Neuron (in vitro differentiated cells): ENCODE data around the gene LIMS2.

ENCODE experiments used
- H2AFZ ChIP-seq: one replicate; pipeline ENCODE4 v1.6.1; 2013; ENCODE audit warnings: low read depth, mild to moderate bottlenecking, inconsistent platforms, low read length, moderate library complexity
- H3K27me3 ChIP-seq: one replicate; pipeline ENCODE4 v1.6.1; 2013; ENCODE audit warnings: low read length; ENCODE audit not compliant: insufficient read depth
- H3K36me3 ChIP-seq: one replicate; pipeline ENCODE4 v1.6.1; 2013; ENCODE audit warnings: low read length; ENCODE audit not compliant: insufficient read depth
- H3K4me1 ChIP-seq: one replicate; pipeline ENCODE4 v1.6.1; 2013; ENCODE audit warnings: low read length; ENCODE audit not compliant: insufficient read depth
- H3K4me3 ChIP-seq: 2 replicates; pipeline ENCODE4 v1.5.1; 2013; ENCODE audit warnings: mild to moderate bottlenecking, low read length, moderate library complexity
- H3K9me3 ChIP-seq: one replicate; pipeline ENCODE4 v1.6.1; 2013; ENCODE audit warnings: low read length

LIMS2 gene

DNA sequence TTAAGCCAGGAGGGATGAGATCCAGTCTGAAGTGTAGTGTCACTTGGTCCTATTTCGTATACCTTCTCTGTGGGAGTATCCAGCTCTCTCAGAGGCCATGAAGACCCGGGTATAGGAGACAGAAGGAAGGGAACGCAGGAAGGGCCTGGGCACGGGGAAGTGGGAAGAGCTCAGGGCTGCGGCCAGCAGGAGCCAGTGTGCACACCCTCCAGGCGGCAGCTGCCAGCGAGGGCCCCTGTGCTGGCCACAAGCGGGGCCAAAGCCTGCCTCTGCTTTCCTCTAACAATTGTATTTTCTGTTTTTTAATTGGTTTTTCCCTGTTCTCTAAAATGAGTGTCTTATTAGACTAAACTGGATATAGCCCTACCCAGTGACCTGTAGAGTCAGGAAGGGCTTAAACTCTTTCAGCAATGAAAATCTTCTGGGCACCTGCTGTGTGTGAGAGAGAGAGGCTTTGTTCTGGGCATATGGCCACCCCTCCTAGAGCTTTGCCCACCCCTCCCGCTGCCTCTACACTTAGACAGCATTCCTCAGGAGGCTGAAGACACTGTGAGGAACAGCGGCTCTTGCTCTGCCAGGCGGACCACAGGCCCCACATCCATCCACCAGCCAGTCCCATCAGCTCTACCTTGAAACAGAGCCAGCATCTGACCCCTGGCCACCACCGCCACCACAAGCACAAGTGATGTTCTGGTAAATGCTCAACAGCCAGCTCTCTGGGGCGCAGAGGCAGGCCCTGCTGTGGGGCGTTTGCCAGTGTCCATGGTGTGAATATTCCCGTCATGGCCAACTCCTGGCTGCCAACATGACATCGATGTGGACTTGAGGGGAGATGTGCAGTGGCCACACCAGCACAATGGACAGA lies 19.9 kb downstream of the LIMS2 start:
- no peaks in the 10 kb centered on the region for H3K9me3 ChIP-seq
- H3K4me3 ChIP-seq: no peak overlapping the region
- H2AFZ ChIP-seq: no peak overlapping the region
- H3K4me1 ChIP-seq: peaks cover 8% of the 10 kb centered on the region
- no peaks in the 10 kb centered on the region for H3K36me3 ChIP-seq
- H3K27me3 ChIP-seq: no peaks in the 10 kb centered on the region

DNA sequence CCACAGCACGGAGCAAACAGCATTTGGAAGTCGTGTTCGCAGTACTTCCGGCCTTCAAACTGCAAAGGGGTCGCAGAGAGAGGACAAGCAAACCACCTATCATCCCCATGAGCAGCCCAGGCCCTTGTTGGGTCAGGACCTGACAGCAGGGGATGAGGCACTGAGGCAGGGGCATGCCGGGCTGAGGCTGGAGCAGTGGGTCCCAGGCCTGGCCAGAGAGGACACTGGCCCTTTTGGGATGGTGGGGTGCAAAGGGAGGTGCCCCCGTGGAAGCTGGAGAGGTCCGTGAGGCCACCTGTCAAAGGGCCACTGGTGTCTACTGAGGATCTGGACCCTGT lies 20.5 kb downstream of the LIMS2 start:
- Histone ChIP-seq H3K27me3 (no peaks in the 10 kb centered on the region), H3K4me1 (peaks cover 8% of the 10 kb centered on the region), H3K4me3 (no peak overlapping the region), H3K9me3 (no peaks in the 10 kb centered on the region), H2AFZ (no peak overlapping the region), H3K36me3 (no peaks in the 10 kb centered on the region)

DNA sequence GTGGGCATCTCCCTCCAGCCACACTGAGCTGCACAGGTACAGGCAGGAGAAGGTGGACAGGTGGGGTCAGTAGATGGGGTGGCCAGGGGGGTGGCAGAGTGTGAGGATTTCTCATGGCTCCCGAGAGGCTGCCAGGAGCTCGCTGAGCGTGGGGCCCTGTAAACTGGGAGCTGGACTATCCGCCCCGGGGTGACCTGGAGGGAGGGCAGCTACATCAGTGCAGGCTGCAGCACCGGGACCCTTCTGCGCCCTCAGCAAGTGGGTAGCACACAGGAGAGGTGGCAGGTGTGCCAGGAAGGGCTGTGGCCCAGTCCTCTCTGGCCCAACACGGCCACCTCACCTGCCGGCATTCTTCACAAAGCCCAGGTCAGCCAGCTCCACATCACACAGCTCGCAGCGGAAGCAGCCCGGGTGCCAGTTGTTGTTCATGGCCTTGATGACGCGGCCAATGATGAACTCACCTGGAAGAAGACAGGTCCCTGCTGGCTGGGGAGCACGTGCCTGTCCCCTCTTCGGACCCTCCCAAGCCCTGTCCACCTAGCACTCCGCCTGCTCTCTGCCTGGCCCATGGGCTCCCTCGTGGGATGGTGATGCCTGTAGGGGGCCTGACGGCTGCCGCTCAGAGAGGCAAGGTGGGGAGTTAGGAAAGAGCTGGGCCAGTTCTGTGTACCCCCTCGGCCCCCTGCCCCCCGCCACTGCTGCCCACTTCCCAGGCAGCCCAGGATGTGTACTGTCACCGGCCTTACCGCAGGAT lies 21.1 kb downstream of the LIMS2 start:
- Histone ChIP-seq H3K27me3 (no peaks in the 10 kb centered on the region), H2AFZ (no peak overlapping the region), H3K9me3 (no peaks in the 10 kb centered on the region), H3K4me1 (peaks cover 8% of the 10 kb centered on the region), H3K4me3 (no peak overlapping the region), H3K36me3 (no peaks in the 10 kb centered on the region)

DNA sequence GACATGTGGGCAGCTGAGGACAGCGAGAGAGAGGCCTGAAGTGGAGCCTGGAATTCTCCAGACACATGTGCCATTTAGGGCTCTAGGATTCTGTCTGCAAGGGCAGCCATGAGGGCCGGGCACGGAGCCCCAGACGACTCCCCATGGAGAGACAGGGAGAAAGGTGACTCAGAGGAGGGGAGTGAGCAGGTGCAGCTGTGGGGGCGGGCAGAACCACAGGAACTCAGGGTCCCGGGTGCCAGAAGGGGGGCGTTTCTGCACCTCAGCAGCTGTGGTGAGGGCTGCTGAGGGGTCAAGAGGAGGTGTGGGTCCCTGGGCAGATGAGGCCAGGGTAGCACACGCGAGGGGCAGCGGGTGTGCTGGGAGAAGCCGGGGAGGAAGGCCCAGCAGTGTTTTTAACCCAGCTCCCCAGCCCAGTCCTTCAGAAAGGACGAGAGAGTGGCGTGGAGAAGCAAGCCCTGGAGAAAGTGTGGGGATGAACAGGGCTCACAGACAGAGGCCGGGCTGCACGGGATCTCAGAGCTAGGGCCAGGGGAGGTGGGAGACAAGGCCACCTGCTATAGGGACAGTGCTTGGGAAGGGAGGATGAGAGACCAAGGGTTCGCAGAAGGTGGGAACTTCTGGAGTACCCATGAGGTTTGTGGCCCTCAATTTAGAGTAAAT lies 21.8 kb downstream of the LIMS2 start:
- H3K4me3 ChIP-seq: no peak overlapping the region
- no peaks in the 10 kb centered on the region for H3K36me3 ChIP-seq
- H3K9me3 ChIP-seq: no peaks in the 10 kb centered on the region
- H3K4me1 ChIP-seq: peaks cover 8% of the 10 kb centered on the region
- H3K27me3 ChIP-seq: no peaks in the 10 kb centered on the region
- H2AFZ ChIP-seq: no peak overlapping the region

DNA sequence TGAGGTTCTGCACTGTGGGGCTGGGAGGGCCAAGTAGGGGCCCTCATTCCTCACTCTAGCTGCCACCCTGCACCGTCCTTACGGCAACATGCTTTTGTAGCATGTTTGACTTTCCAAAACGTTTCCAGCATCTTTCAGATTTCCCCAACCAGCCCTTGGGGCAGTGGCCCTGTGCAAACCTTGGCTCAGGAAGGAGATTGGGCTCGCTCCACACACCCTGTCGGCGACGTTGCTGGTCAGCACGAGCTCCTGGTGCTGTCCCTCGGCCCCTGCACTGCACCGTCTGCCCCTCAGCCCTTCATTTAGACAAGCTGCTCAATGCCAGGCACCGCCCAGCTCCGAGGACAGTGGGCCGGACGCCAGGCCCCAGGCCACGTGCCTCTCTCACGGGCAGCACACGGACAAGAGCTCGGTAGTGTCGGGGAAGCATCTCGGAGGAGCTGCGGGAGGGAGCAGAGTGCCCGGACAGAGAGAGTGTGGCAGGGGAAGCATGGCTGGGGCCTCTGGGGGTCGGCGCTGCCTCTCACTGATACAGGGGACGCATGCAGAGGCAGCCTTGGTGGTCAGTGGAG lies 22.5 kb downstream of the LIMS2 start:
- H2AFZ ChIP-seq: no peak overlapping the region
- H3K27me3 ChIP-seq: no peaks in the 10 kb centered on the region
- no peak overlapping the region for H3K4me3 ChIP-seq
- peaks cover 8% of the 10 kb centered on the region for H3K4me1 ChIP-seq
- no peaks in the 10 kb centered on the region for H3K9me3 ChIP-seq
- no peaks in the 10 kb centered on the region for H3K36me3 ChIP-seq

DNA sequence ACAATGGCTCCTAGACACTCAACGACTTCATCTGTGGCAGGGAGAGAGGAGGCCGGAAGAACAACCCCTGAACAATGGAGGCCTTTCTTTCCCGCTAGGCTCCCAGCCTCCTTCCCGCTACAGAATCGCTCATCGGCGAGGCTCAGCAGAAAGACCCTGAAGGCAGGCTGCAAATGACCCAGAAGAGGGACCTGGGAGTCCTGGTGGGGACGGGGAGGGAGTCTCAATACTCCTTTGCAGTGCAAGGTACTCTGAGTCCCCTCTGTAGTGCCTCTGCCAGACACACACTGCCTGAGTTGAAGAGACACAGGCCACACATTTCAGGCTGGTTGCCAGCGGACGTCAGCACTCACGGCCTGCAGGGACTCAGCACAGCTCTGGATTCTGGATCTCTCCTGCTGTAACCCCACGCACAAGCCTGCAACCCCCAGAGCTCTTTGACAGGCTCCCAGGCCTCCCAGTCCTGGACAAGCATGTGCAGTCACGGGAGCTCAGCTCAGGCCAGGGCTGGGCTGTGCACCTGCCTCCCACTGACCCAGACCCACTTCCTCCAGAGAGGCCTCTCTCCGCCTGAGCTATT lies 23.3 kb downstream of the LIMS2 start:
- Histone ChIP-seq H3K27me3 (no peaks in the 10 kb centered on the region), H3K4me3 (no peak overlapping the region), H2AFZ (no peak overlapping the region), H3K36me3 (no peaks in the 10 kb centered on the region), H3K9me3 (no peaks in the 10 kb centered on the region), H3K4me1 (peaks cover 8% of the 10 kb centered on the region)

DNA sequence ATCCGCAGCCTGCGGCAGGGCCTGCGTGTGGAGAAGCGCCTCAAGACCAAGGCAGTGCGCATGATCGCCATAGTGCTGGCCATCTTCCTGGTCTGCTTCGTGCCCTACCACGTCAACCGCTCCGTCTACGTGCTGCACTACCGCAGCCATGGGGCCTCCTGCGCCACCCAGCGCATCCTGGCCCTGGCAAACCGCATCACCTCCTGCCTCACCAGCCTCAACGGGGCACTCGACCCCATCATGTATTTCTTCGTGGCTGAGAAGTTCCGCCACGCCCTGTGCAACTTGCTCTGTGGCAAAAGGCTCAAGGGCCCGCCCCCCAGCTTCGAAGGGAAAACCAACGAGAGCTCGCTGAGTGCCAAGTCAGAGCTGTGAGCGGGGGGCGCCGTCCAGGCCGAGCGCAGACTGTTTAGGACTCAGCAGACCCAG lies 23.9 kb downstream of the LIMS2 start:
- Histone ChIP-seq H3K36me3 (no peaks in the 10 kb centered on the region), H2AFZ (no peak overlapping the region), H3K4me1 (peaks cover 13% of the 10 kb centered on the region), H3K9me3 (no peaks in the 10 kb centered on the region), H3K4me3 (no peak overlapping the region), H3K27me3 (no peaks in the 10 kb centered on the region)

DNA sequence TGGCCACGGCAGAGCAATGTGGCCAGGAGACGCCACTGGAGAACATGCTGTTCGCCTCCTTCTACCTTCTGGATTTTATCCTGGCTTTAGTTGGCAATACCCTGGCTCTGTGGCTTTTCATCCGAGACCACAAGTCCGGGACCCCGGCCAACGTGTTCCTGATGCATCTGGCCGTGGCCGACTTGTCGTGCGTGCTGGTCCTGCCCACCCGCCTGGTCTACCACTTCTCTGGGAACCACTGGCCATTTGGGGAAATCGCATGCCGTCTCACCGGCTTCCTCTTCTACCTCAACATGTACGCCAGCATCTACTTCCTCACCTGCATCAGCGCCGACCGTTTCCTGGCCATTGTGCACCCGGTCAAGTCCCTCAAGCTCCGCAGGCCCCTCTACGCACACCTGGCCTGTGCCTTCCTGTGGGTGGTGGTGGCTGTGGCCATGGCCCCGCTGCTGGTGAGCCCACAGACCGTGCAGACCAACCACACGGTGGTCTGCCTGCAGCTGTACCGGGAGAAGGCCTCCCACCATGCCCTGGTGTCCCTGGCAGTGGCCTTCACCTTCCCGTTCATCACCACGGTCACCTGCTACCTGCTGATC lies 24.4 kb downstream of the LIMS2 start:
- no peaks in the 10 kb centered on the region for H3K9me3 ChIP-seq
- H3K4me1 ChIP-seq: peaks cover 17% of the 10 kb centered on the region
- H3K4me3 ChIP-seq: no peak overlapping the region
- H2AFZ ChIP-seq: no peak overlapping the region
- H3K36me3 ChIP-seq: no peaks in the 10 kb centered on the region
- no peaks in the 10 kb centered on the region for H3K27me3 ChIP-seq

DNA sequence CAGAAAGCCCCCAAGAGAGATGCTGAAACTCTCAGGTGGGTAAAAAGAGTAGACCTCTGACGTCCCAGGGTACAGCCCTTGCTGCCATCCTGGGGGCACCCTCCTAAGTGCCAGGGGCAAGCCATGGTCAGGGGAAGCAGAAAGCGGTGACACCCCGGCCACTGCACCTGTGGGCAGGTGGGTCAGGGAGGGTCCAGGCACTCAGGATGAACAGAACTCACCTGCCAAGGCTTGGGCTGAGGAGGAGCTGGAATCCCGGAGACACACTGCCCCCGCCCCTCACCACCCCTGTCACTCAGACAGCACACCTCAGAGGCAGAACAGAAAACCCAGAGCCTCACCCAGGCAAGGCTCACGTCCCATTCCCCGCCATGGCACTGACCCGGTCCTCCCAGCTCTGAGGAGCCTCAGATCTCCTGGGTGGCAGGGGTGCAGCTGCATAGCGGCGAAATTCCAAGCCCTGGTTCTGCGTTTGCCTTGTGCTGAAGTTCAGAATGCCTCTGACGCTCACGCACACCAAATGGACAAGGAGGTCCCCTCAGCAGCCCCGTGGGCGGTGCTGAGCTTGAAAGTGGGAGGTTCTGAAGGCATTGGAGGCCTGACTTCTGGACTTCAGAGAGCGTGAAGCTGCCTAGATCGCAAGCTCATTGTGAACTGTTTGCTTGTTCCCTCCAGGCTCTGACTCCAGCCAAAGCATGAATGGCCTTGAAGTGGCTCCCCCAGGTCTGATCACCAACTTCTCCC lies 25.1 kb downstream of the LIMS2 start:
- no peak overlapping the region for H2AFZ ChIP-seq
- H3K4me3 ChIP-seq: no peak overlapping the region
- H3K36me3 ChIP-seq: no peaks in the 10 kb centered on the region
- peaks cover 17% of the 10 kb centered on the region for H3K4me1 ChIP-seq
- H3K27me3 ChIP-seq: no peaks in the 10 kb centered on the region
- no peaks in the 10 kb centered on the region for H3K9me3 ChIP-seq

DNA sequence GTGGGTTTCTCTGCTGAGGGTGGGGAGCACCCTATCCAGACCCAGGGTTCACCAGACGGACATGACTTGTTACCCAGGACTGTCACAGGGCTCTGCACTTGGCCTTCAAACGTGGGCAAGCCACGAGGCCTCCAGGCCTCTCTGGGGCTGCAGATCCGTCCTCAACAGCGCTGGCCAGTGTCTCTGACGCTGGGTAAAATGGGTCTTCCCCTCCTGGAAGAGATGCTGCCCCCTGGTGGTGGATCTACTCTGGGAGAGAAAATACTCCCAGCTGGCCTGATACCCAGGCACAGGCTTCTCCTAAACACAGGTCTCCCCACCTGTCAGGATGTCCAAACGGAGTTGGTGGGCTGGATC lies 25.7 kb downstream of the LIMS2 start:
- Histone ChIP-seq H3K36me3 (no peaks in the 10 kb centered on the region), H2AFZ (no peak overlapping the region), H3K4me1 (peaks cover 22% of the 10 kb centered on the region), H3K27me3 (no peaks in the 10 kb centered on the region), H3K4me3 (no peak overlapping the region), H3K9me3 (no peaks in the 10 kb centered on the region)

DNA sequence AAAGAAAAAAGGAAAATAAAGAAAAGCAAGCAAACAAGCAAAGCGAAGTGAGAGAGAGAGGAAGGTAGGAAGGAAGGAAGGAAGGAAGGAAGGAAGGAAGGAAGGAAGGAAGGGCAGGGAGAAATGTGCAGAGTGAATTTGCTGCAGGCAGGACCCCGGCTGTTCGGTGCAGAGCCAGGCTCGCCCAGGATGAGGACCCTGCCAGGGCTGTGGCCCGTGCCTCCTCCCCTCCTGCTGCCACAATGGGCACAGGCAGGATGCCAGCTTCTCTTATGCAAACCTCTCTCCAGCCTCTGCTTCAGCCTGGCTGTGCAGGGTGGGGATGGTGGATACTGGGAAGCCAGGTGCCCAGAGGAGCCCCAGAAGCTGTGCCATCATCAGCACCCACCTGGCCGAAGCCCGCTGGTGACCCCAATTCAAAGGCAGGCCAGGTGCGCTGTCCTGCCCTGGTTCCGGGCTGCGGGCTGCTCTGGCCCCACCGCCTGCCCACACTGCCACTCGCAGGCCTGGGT lies 26.2 kb downstream of the LIMS2 start:
- H3K4me3 ChIP-seq: no peak overlapping the region
- no peaks in the 10 kb centered on the region for H3K36me3 ChIP-seq
- no peak overlapping the region for H2AFZ ChIP-seq
- no peaks in the 10 kb centered on the region for H3K9me3 ChIP-seq
- H3K4me1 ChIP-seq: peaks cover 26% of the 10 kb centered on the region
- no peaks in the 10 kb centered on the region for H3K27me3 ChIP-seq

DNA sequence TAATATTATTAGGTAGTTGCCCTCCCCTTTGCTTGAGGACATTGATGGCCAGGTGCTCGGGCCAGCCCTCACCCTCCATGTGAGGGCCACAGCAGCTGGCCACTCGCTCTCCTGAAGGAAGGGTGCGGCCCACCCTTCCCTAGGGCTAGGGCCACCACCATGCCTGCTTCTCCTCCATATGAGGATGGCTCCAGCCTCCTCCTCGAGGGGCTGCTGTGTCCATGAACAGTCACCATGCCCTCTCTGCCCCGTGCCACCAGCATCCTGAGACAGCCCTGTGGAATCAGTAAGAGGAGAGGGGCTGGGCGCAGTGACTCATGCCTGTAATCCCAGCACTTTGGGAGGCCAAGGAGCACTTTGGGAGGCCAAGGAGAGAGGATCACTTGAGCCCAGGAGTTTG lies 27.0 kb downstream of the LIMS2 start:
- H3K9me3 ChIP-seq: no peaks in the 10 kb centered on the region
- H3K36me3 ChIP-seq: no peaks in the 10 kb centered on the region
- H3K4me3 ChIP-seq: no peak overlapping the region
- H3K27me3 ChIP-seq: no peaks in the 10 kb centered on the region
- no peak overlapping the region for H2AFZ ChIP-seq
- H3K4me1 ChIP-seq: peaks cover 32% of the 10 kb centered on the region
